NCI-H526 (cell line): ENCODE measurements around the gene UGT1A5.

Experiments used
- DNase-seq, 2 experiments: peaks; one replicate each; lab custom pipeline; 2025; lab: John Stamatoyannopoulos, UW

The UGT1A5 gene

DNA sequence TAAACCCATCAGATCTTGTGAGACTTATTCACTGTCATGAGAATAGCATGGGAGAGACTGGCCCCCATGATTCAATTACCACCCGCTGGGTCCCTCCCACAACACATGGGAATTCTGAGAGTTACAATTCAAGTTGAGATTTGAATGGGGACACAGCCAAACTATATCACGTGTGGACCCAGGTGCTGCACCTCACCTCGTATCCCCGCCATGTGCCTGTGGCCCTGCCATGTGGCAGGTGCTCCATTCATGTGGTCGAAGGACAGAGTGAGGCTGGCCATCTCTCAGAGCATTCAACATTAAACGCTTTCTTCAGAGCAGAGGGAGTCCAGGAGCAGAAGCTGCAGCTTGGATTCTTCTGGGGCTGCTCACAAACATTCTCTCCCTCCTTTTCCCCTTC lies 97.7 kb downstream of the UGT1A5 start:
- no peak for DNase-seq

DNA sequence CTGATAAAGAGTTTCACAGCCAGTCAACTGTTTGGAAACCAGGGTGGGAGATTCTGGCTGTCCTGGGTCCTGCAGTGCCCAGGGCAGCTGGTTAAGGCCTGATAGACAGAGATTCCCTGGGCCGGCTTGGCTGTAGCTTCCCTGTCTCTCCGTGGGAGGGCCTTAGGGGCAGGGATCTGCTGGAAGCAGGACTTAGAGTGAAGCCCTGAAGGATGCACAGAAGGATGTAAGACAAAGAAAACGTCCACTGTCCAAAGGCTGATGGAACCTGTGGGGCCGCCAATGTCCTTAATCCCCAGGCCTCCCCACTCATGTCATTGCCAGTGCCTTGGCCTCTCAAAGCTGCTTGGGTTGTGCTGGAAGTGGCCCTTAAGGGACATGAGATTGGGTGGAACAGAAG lies 98.4 kb downstream of the UGT1A5 start:
- DNase-seq = no peak

GRCh38 chr2:233811732-233812131 lies 99.0 kb downstream of the UGT1A5 start:
- DNase-seq = no peak

- DNase-seq = no peak
Observed at GRCh38 chr2:233813236-233814055, 100.7 kb downstream of the UGT1A5 start.

GRCh38 chr2:233814056-233814835 lies 101.5 kb downstream of the UGT1A5 start:
- peak in 1 of 2 experiments; percentile 30 for DNase-seq

DNA sequence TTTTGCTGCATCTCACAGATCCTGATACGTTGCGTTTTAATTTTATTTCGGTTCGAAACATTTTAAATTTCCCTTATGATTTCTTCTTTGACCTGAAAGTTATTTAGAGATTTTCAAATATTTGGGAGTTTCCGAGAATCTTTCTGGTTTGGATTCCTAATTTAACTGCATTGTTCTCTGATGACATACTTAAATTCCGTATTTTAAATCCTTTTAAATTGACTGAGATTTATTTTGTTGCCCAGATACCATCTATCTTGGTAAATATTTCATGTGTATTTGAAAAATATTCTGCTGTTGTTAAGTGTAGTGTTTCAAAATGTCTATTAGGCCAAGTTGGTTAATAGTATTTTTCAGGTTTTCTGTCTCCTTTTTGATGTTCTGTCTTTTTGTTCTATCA lies 103.2 kb downstream of the UGT1A5 start:
- no peak for DNase-seq

DNA sequence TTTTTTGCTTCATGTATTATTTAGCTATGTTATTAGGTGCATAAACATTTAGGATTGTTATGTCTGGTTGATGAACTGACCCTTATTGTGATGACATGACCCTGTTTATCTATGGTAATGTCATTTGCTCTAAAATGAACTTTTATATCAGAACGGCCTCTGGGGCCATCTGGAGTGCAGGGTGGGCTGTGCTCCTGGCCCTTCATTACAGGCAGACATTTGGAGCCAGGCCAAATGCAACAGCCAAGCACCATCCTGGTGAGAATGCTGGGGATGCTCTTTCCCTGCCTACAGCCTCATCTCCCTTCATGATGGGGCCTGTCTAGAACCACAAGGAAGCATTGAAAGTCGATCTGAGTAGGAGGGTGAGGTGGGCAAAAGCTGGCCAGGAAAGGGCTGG lies 103.6 kb downstream of the UGT1A5 start:
- DNase-seq = no peak

GRCh38 chr2:233816771-233817170 lies 104.1 kb downstream of the UGT1A5 start:
- DNase-seq = no peak

GRCh38 chr2:233817361-233817911 lies 104.7 kb downstream of the UGT1A5 start:
- DNase-seq = no peak

DNA sequence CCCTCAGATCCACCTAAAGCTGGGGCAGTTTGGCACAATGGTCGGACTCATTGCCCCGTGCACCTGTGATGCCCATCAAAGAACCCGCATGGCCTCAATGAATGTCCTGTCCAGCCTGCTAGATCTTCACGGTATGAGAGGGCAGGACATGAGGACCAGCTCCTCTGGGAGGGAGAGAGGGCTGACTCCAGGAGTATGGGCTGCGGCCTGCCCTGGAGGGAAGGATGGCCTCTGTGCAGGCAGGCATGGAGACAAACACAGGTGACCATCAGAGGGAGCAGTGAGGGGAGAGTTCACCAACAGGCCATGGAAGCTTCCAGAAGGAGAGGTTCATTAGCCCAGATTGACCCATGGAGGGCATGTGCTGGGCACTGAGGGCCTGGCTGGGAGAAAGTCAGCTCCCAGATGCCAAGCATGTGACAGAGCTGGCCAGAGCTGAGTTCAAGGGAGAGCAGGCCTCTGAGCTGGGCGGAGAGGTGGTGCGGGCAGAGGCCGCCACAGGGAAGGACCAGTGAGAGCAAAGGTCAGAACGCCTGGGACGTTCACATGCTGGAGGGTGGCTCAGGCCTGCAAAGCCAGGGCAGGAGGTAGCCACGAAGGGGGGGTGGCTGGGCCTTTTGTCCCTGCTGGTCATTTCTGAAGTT lies 105.4 kb downstream of the UGT1A5 start:
- DNase-seq = no peak

DNA sequence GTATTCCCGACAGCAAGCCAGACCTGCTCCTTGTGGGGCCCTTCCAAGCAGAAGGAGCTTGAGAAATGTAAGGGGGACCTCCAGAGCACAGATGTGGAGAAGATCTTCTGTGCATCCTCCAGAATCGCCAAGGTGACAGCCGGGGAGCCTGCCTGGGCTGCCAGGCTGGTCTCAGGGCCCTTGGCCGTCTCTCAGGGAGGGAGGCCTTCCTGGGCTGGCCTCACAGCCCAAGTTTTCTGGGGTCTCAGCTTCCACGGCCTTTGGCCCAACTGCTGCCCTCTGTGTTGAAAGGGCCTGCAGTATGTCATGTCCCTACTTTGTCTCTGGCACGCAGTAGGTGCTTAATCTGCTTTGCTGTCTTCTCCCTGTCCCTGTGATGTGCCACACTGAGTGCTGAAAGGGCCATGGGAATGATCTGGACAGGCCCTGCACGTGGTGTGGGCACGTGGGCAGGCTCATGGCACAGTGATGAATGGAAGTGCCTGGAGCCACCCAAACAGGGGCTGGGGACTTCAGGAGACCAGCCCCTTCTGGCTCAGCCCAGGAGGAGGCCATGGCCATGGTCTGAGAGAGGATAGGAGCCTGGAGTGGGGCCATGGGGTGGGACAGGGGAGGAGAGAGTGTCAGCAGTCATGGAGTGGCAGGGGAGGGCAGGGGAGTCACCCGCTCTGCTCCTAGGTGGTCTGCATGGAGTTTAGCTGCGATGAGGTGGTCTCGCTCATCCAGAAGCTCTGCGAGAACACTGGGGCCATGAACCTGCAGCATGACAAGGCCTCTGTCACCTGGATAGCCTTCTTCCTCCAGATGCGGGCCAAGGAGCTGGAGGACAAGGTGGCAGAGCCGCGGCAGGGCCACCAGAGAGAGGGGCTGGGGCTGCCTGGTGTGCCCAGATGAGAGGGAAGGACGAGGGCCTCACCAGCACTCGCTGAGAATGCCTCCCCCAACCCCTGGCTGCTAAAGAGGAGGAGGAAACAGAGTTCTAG lies 106.2 kb downstream of the UGT1A5 start:
- no peak for DNase-seq

DNA sequence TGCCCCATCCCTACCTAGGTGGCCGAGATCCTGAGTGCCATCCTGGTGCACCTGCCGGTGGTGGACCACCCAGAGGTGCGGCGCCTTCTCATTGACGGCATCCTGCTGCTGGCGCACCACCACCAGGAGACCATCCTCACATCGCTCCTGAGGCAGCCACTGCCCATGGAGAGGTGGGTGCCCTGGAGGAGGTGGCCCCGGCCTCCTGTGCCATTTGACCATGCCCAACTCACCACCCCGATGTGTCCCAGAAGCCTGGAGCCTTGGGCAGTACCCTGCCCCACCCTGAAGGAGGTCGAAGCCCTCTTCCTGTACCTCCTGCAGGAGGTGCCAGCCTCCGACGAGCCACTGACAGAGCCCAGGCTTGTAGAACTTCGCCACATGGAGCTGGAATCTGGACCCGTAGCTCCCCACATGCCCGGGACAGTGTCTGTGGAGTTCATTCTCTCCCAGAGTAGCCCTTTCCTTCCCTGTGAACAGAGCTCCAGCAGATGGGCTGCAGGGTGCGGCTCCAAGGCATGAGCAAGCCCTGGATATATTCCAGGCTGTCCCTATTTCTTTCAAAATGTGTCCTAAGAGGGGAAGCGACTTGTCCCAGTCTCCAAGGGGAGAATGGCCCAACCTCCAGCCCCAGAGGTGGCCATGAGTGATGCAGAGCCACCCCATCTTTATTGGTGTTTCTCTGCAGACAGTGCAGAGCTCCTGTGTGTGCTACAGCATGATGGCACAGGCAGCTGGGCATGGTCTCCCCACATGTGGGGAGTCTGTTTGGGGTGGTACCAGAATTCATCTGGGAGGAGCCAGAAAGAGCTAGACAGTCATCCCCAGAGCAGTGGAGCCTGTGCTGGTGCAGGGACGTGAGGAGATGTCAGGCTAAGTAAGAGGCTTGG lies 107.4 kb downstream of the UGT1A5 start:
- no peak for DNase-seq

- no peak for DNase-seq
Observed at GRCh38 chr2:233820774-233821105, 108.0 kb downstream of the UGT1A5 start.

DNA sequence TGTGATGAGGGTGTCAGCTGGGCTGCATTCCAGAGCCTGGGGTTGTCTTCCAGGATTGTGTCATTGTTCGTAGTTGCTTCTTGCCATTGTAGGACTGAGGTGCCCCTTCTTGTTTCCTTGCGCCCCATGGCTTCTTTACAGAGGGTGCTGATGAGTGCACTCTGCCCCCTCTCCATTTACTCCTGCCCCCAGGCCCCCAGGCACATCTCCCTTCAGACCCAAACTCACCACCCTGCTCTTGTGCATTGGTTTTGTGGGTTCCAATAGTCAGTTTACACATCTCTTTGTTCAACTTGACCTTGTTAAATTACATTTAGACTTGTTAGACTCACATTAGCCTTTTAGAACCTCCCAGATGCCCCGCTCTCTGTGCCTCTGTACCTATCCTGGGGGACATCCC lies 108.5 kb downstream of the UGT1A5 start:
- no peak for DNase-seq

DNA sequence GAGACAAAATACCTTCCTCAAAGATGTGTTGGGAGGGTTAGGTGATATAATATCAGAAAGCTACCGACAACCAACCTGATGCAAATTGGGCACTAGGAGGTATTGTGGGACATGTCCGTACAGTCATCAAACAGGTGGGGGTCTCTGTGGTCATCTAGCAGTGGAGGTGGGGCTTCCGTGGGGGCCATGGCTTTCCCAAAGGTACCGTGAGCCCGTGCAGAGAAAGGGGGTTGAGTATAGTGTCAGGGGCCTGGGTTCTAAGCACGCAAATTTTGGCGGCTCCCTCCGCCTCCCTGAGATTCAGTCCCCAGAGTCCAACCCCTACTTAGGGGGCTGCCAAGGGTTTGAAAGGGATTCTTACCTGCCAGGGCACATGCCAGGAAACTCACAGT lies 109.0 kb downstream of the UGT1A5 start:
- no peak for DNase-seq

- no peak for DNase-seq
Observed at GRCh38 chr2:233822101-233822771, 109.5 kb downstream of the UGT1A5 start.
